ENCODE results near the gene SOWAHC. TPM values are rescaled to one million over a fixed set of nuclear protein-coding genes. Genes with fewer than 3 reads are reported as not detected.

The SOWAHC gene
- total and polyA plus RNA-seq, 3 experiments from 2014 or later, result 0.11 to 0.40 (median 0.15) TPM

DNA sequence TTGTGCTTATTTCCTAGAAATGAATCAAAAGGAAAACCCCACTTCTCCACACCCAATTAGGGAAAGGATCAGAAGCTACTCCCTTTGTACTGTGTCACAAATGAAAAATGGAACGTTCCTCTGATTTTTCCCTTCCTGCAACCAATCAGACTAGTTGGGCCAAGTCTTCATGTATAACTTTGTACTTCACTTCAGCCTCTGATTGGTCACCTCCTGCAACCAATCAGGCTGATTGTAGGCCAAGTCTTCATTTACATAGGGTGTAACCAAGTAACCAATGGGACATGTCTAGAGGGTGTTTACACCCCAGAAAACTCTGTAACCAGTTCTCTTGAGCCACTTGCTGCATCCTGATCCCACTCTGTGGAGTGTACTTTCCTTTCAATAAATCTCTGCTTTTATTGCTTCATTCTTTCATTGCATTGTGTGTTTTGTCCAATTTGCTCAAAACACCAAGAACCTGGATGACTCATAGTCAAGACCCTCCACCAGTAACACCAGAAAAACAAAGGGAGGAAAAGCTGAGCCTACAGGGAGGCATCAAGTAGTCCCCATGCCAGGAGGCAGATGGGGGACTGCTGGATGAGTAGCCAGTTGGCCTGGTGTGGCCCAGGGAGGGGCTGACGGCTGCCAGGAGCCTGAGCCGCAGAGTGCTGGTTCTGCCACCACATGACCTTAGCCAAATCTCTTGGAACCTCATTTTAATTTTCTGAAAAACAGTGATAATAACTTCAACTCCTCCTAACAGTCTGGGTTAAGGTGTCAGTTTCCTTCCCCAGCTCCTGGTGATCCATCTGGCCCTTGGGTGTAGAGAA, 46.1 kb downstream of the SOWAHC start:
- ChIA-PET POLR2A (no interaction called here), CTCF (no interaction called here)
- DNase-seq, result no peak
- Histone ChIP-seq H3K4me1 (ENCODE audit: insufficient read depth, low read length) (no peaks in the 10 kb centered on the region), H3K27me3 (ENCODE audit: insufficient read depth, low read length, poor library complexity, severe bottlenecking) (no peaks in the 10 kb centered on the region), H3K27ac (ENCODE audit: low read depth, low read length) (no peak overlapping the region), H3K9me3 (ENCODE audit: low read length) (no peaks in the 10 kb centered on the region), H3K4me3 (ENCODE audit: low read length) (no peak overlapping the region), H3K36me3 (ENCODE audit: insufficient read depth, low read length) (no peaks in the 10 kb centered on the region)
- H3K36me3 Mint-ChIP-seq, result no peaks in the 10 kb centered on the region
- H3K4me1 Mint-ChIP-seq, result no peaks in the 10 kb centered on the region
- H3K27me3 Mint-ChIP-seq, result peaks cover 7 to 13% of the 10 kb centered on the region in 2 donors
- H3K4me3 Mint-ChIP-seq, result no peak overlapping the region
- peaks cover 0 to 2% (median 0%) of the 10 kb centered on the region in 5 donors for H3K9me3 Mint-ChIP-seq
- H3K27ac Mint-ChIP-seq, result no peak overlapping the region

DNA sequence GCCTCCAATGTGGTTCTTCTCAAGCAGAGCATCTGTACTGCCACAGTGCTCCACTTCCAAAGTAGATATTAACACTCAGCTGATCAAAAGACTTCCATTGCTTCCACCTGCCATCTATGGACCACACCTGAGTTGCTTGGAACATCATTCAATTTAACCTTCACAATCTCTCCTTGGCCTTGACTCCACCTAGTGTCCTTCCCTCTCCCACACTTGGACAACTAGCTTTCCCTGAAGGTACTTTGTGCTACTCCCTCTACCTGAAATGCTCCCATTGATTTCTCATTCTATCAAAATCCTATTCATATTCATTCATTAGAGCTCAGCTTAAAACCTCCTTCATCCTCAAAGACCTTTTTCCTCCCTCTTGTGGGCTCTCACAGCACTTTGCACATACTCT, 48.7 kb downstream of the SOWAHC start:
- Mint-ChIP-seq H3K4me1 (no peaks in the 10 kb centered on the region), H3K27me3 (peaks cover 2 to 13% of the 10 kb centered on the region in 2 donors), H3K9me3 (peaks cover 0 to 2% (median 0%) of the 10 kb centered on the region in 5 donors), H3K36me3 (no peaks in the 10 kb centered on the region), H3K4me3 (no peak overlapping the region), H3K27ac (no peak overlapping the region)
- Histone ChIP-seq H3K27me3 (ENCODE audit: insufficient read depth, low read length, poor library complexity, severe bottlenecking) (no peaks in the 10 kb centered on the region), H3K4me1 (ENCODE audit: insufficient read depth, low read length) (no peaks in the 10 kb centered on the region), H3K36me3 (ENCODE audit: insufficient read depth, low read length) (no peaks in the 10 kb centered on the region), H3K4me3 (ENCODE audit: low read length) (no peak overlapping the region), H3K9me3 (ENCODE audit: low read length) (no peaks in the 10 kb centered on the region), H3K27ac (ENCODE audit: low read depth, low read length) (no peak overlapping the region)
- POLR2A ChIA-PET, result no interaction called here
- CTCF ChIA-PET, result interaction anchor here (1.6 kb wide), 1 partner anchor 9 kb away, joined by 4 read pairs; no protein-coding TSS in a partner anchor
- no peak for DNase-seq

DNA sequence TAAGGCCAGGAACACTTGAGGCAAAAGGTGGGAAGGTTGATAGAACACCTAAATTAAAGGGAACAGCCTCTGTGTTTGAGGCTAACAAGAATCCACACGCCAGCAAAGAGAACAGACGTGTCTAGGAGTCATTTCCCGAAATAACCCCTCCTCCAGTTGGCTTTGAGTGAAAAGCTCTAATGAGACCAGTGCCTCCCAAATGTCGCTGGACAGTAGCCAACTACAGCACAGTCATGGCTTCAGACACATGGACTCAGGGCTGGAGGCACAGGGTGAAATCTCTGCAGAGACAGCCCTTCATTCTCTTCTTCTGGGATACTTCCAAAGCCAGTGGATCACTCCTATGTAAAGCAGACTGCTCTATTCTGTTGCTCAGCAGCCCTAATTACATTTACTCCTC, 49.6 kb downstream of the SOWAHC start:
- Histone ChIP-seq H3K36me3 (ENCODE audit: insufficient read depth, low read length) (no peaks in the 10 kb centered on the region), H3K4me3 (ENCODE audit: low read length) (no peak overlapping the region), H3K27me3 (ENCODE audit: insufficient read depth, low read length, poor library complexity, severe bottlenecking) (no peaks in the 10 kb centered on the region), H3K27ac (ENCODE audit: low read depth, low read length) (no peak overlapping the region), H3K4me1 (ENCODE audit: insufficient read depth, low read length) (no peaks in the 10 kb centered on the region), H3K9me3 (ENCODE audit: low read length) (no peaks in the 10 kb centered on the region)
- no peak overlapping the region for H3K27ac Mint-ChIP-seq
- no peaks in the 10 kb centered on the region for H3K36me3 Mint-ChIP-seq
- H3K9me3 Mint-ChIP-seq, result peaks cover 0 to 2% (median 0%) of the 10 kb centered on the region in 5 donors
- H3K27me3 Mint-ChIP-seq, result peaks cover 2 to 13% of the 10 kb centered on the region in 2 donors
- no peaks in the 10 kb centered on the region for H3K4me1 Mint-ChIP-seq
- DNase-seq, result no peak
- CTCF ChIA-PET, result interaction anchor here (1.6 kb wide), 1 partner anchor 9 kb away, joined by 4 read pairs; no protein-coding TSS in a partner anchor
- no peak overlapping the region for H3K4me3 Mint-ChIP-seq
- POLR2A ChIA-PET, result no interaction called here

DNA sequence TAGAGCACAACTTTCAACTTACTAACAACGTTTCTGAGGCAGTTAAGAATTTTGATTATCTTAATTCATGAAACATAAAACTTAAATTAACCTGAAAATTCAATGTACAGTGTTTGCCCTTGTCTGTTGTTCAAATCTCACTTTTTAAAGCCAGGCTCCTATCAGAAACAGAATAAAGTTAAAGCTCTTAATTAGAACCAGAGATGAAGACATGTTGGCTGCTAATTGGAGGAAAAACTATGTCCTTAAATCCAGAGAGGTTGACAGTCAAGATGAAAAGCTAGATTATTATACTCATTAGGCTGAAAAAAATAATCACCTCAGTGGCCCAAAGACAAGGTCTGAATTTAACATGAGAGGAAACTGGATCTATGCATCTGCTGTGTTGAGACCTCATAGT, 52.3 kb downstream of the SOWAHC start:
- no peaks in the 10 kb centered on the region for H3K4me1 Mint-ChIP-seq
- no peaks in the 10 kb centered on the region for H3K9me3 Mint-ChIP-seq
- Histone ChIP-seq H3K27ac (ENCODE audit: low read depth, low read length) (no peak overlapping the region), H3K36me3 (ENCODE audit: insufficient read depth, low read length) (no peaks in the 10 kb centered on the region), H3K4me3 (ENCODE audit: low read length) (no peak overlapping the region), H3K27me3 (ENCODE audit: insufficient read depth, low read length, poor library complexity, severe bottlenecking) (no peaks in the 10 kb centered on the region), H3K4me1 (ENCODE audit: insufficient read depth, low read length) (no peaks in the 10 kb centered on the region), H3K9me3 (ENCODE audit: low read length) (no peaks in the 10 kb centered on the region)
- peaks cover 0 to 13% of the 10 kb centered on the region in 2 donors for H3K27me3 Mint-ChIP-seq
- no peak overlapping the region for H3K4me3 Mint-ChIP-seq
- ChIA-PET POLR2A (no interaction called here), CTCF (no interaction called here)
- no peak for DNase-seq
- H3K27ac Mint-ChIP-seq, result no peak overlapping the region
- no peaks in the 10 kb centered on the region for H3K36me3 Mint-ChIP-seq

Other genes with a start within 250 kb of the SOWAHC start
- under 1 TPM; 0.31 to 0.69 TPM for gene SEPTIN10, start 398 bp upstream of the SOWAHC start, total RNA-seq
- 1.2 TPM for gene SEPTIN10, start 398 bp upstream of the SOWAHC start, polyA plus RNA-seq
- gene RGPD5, start 179.9 kb downstream of the SOWAHC start, total RNA-seq, result 10 to 100 TPM; 30.3 to 31.7 TPM
- gene RGPD5, start 179.9 kb downstream of the SOWAHC start, polyA plus RNA-seq, result 5.0 TPM